Stimulated activated CD4-positive, alpha-beta T cell treated with anti-CD3 and anti-CD28 coated beads, Interleukin-12 subunit alpha, Interleukin-12 subunit beta, amount 100 ng/mL, for 48 hours (primary cell): ENCODE measurements around the gene PRR27.
"Not testable (repeated sequence)": the region's sequence is repeated elsewhere in the genome, so short reads cannot be mapped to it uniquely, and the experiment has no call there.

Experiments
- DNase-seq, 3 donors: peaks; one replicate each; pipeline ENCODE4 v3.0.0-alpha.2; 2020; ENCODE audit warnings: low read depth in 2 of 3, low spot score in 1 of 3

The PRR27 gene

DNA sequence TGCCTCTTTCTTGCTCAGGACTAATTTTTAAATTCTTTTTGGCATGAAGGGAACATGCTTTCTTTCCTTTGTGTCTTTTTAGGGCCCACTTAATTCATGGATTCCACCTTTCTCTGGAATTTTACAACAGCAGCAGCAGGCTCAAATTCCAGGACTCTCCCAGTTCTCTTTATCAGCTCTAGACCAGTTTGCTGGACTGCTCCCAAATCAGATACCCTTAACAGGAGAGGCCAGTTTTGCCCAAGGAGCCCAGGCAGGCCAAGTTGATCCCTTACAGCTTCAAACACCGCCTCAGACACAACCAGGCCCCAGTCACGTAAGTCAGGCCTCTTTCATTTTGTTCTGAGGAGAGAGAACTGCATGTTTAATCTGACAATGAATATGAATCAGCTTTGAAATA, 43.8 kb downstream of the PRR27 start:
- no peak for DNase-seq

DNA sequence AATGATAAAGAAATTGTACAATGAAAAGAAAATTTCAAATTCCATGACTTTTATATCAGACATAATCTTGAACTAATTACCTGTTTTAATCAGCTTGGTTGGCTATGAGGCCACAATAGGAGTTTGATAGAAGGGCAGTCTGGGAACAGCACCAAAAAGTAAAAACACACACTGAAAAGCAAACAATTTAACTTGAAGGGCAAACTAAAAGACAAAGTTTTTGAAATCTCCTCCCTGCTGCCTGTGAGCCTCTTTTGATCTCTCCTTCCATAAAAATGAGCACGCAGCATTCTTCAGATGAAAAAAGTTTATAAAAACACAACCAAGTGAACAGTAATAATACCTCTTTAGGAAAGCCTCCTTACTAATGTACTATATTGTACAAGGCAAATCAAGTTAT, 49.6 kb downstream of the PRR27 start:
- no peak for DNase-seq

DNA sequence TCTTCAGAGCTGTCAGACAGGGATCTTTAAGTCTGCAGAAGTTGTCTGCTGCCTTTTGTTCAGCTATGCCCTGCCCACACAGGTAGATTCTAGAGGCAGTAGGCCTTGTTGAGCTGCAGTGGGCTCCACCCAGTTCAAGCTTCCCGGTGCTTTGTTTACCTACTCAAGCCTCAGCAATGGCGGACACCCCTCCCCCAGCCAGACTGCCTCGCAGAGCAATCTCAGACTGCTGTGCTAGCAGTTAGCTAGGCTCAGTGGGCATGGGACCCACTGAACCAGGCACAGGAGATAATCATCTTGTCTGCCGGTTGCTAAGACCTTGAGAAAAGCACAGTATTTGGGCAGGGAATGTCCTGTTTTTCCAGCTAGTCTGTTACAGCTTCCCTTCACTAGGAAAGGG, 58.7 kb downstream of the PRR27 start:
- not testable (repeated sequence) for DNase-seq
